ENCODE measurements around the gene TNNI3K.
"Not testable (repeated sequence)": the region's sequence is repeated elsewhere in the genome, so short reads cannot be mapped to it uniquely, and the experiment has no call there.

TNNI3K gene

GRCh38 chr1:74235153-74235552, at the start of gene TNNI3K:
TSS of gene TNNI3K (plus strand) at chr1:74235387. CDS start at chr1:74235452, 65 bp downstream.
- no peak for DNase-seq

- no peak for DNase-seq
These were observed 41.3 kb upstream of the TNNI3K start for GRCh38 chr1:74193908-74194307.

- no peak for DNase-seq
These were observed 39.8 kb upstream of the TNNI3K start for GRCh38 chr1:74195339-74195738.

GRCh38 chr1:74197255-74197654, 37.9 kb upstream of the TNNI3K start:
- DNase-seq: no peak

GRCh38 chr1:74197657-74198552, 37.3 kb upstream of the TNNI3K start, which contains the start of the genes FPGT and LRRIQ3:
TSS of gene FPGT (plus strand) at chr1:74198242. CDS start at chr1:74198279, 37 bp downstream.
TSS of gene LRRIQ3 (minus strand) at chr1:74198176. CDS start at chr1:74183684, 14,492 bp downstream.
- DNase-seq: peak; percentile 96

GRCh38 chr1:74199504-74199903, 35.7 kb upstream of the TNNI3K start:
- DNase-seq: no peak

- no peak for DNase-seq
These were observed 29.9 kb upstream of the TNNI3K start for GRCh38 chr1:74205266-74205665.

GRCh38 chr1:74215229-74215628, 20.0 kb upstream of the TNNI3K start:
- DNase-seq: no peak

- no peak for DNase-seq
These were observed 12.5 kb upstream of the TNNI3K start for GRCh38 chr1:74222701-74223100.

GRCh38 chr1:74223453-74223852, 11.7 kb upstream of the TNNI3K start:
- no peak for DNase-seq

- DNase-seq: no peak
These were observed 1.3 kb downstream of the TNNI3K start for GRCh38 chr1:74236440-74236839.

- DNase-seq: no peak
These were observed 1.8 kb downstream of the TNNI3K start for GRCh38 chr1:74237035-74237434.

GRCh38 chr1:74237787-74238186, 2.6 kb downstream of the TNNI3K start:
- DNase-seq: no peak

GRCh38 chr1:74245168-74245772, 10.1 kb downstream of the TNNI3K start:
- DNase-seq: no peak

GRCh38 chr1:74246315-74246714, 11.1 kb downstream of the TNNI3K start:
- no peak for DNase-seq

- no peak for DNase-seq
These were observed 12.8 kb downstream of the TNNI3K start for GRCh38 chr1:74247881-74248528.

- DNase-seq: not testable (repeated sequence)
These were observed 18.1 kb downstream of the TNNI3K start for GRCh38 chr1:74253243-74253824.

- no peak for DNase-seq
These were observed 30.8 kb downstream of the TNNI3K start for GRCh38 chr1:74266001-74266400.

GRCh38 chr1:74271503-74271902, 36.3 kb downstream of the TNNI3K start:
- DNase-seq: no peak

- DNase-seq: no peak
These were observed 45.6 kb downstream of the TNNI3K start for GRCh38 chr1:74280642-74281396.

GRCh38 chr1:74286414-74286813, 51.2 kb downstream of the TNNI3K start:
- DNase-seq: no peak

- no peak for DNase-seq
These were observed 79.3 kb downstream of the TNNI3K start for GRCh38 chr1:74314438-74314837.
